Testis (tissue), 2 donors: ENCODE measurements around the gene HIGD1A.

Experiments used
- CTCF ChIP-seq, 3 experiments: fragments of 450-650 bp in 2 of 3; fragments of 200-600 bp in 1 of 3; sonication (generic) in 1 of 3; IDR thresholded peaks; one replicate each; pipeline ENCODE4 v1.5.1; 2016 to 2019; ENCODE audit warnings: antibody characterized with exemption in 3 of 3, mild to moderate bottlenecking in 2 of 3, moderate library complexity in 1 of 3
- POLR2A ChIP-seq: fragments of 450-650 bp; IDR thresholded peaks from one replicate; pipeline ENCODE4 v1.6.1; 2017; ENCODE audit warnings: antibody characterized with exemption, mild to moderate bottlenecking, moderate library complexity

GRCh38 chr3:42809202-42809601 lies 4.9 kb upstream of the HIGD1A start, which contains the start of gene ACKR2:
- TF ChIP-seq CTCF (IDR thresholded peaks at IDR 0.05) (no peak), POLR2A (no peak)
